ENCODE data around the gene TCEANC2. TPM values are rescaled to one million over a fixed set of nuclear protein-coding genes. Genes with fewer than 3 reads are reported as not detected.

Gene TCEANC2
- total and polyA plus RNA-seq, 2 of the 4 experiments (the other 2 are of a cell fraction) = 2.4 to 3.2 TPM

DNA sequence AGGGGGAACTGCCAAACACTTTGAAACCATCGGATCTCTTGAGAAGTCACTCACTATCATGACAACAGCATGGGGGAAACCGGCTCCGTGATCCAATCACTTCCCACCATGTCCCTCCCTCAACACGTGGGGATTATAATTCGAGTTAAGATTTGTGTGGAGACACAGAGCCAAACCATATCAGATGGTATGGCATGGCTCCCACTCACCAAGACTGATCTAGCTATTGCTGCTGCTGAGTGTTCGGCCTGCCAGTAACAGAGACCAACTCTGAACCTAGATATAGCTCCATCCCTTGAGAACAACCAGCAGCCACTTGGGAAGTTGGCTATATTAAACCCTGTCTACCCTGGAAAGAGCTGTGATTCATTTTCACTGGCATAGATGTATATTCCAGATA, 50.0 kb downstream of the TCEANC2 start:
- DNase-seq (no peak), ATAC-seq (ENCODE audit: low read depth) (no peak)
- in situ Hi-C loops (cut with MboI; ENCODE audit: low sequenced_read_pairs) (loop anchor here (10.0 kb wide), 1 partner anchor 391 kb away; no protein-coding TSS in a partner anchor), intact Hi-C loops (cut with micrococcal nuclease) (no loop called here), dilution Hi-C loops (cut with HindIII; ENCODE audit: low sequenced_read_pairs, unreplicated experiment) (no loop called here)
- H3K36me3 ChIP-seq (ENCODE audit: control insufficient read depth, insufficient read depth, low read length) = no peaks in the 10 kb centered on the region
- H3K14ac ChIP-seq (replicated peaks; ENCODE audit: low read depth, low read length) = no peak overlapping the region
- H4K91ac ChIP-seq (ENCODE audit: insufficient read depth, low read depth, low read length) = no peak overlapping the region
- H2BK5ac ChIP-seq (ENCODE audit: low read depth, low read length, poor library complexity, severe bottlenecking) = no peak overlapping the region
- ChIA-PET POLR2A (ENCODE audit: unreplicated experiment) (no interaction called here), CTCF (no interaction called here)
- no peaks in the 10 kb centered on the region for H3K4me1 ChIP-seq (ENCODE audit: control insufficient read depth, insufficient read depth, low read length)
- H2AK9ac ChIP-seq (replicated peaks; ENCODE audit: low read depth, low read length, poor library complexity) = no peak overlapping the region
- no peaks in the 10 kb centered on the region for H3K9me3 ChIP-seq (ENCODE audit: control insufficient read depth, insufficient read depth, low read length)
- H2BK15ac ChIP-seq (ENCODE audit: low read depth, low read length) = no peak overlapping the region
- H3K4me2 ChIP-seq (ENCODE audit: low read depth, low read length) = no peak overlapping the region
- H3K18ac ChIP-seq (ENCODE audit: low read depth, low read length) = no peak overlapping the region
- H2AFZ ChIP-seq (replicated peaks; ENCODE audit: low read length, poor library complexity) = no peak overlapping the region
- H3K4me3 ChIP-seq (ENCODE audit: insufficient read depth, low read depth, low read length) = no peak overlapping the region
- H3K56ac ChIP-seq (ENCODE audit: extremely low read depth, insufficient read depth, low read length) = no peak overlapping the region
- no peak overlapping the region for H3K9ac ChIP-seq (ENCODE audit: low read depth, low read length)
- H2BK120ac ChIP-seq (ENCODE audit: low read depth, low read length) = no peak overlapping the region
- no peak overlapping the region for H4K5ac ChIP-seq (ENCODE audit: low read depth, low read length)
- no peaks in the 10 kb centered on the region for H3K9me1 ChIP-seq (ENCODE audit: insufficient read depth, low read length)
- H2BK20ac ChIP-seq (ENCODE audit: low read depth, low read length) = no peak overlapping the region
- no peaks in the 10 kb centered on the region for H3K79me1 ChIP-seq (ENCODE audit: low read depth in 1 of 2, low read length in 2 of 2)
- no peak overlapping the region for H3K27ac ChIP-seq (ENCODE audit: insufficient read depth, low read length)
- H3K23ac ChIP-seq (ENCODE audit: low read depth, low read length) = no peak overlapping the region
- H3K4ac ChIP-seq (ENCODE audit: low read depth, low read length) = no peak overlapping the region
- H3K27me3 ChIP-seq (ENCODE audit: control insufficient read depth, insufficient read depth, low read length) = no peaks in the 10 kb centered on the region
- no CpG with 5 or more reads among the region's 6 CpGs for WGBS, 2 experiments (ENCODE audit: extremely low coverage in 2 of 2, insufficient read length in 1 of 2)
- H4K20me1 ChIP-seq (ENCODE audit: insufficient read depth, low read length) = no peaks in the 10 kb centered on the region
- TF ChIP-seq POLR2A (IDR thresholded peaks at IDR 0.05; ENCODE audit: low read depth, low read length) = no peak
- TF ChIP-seq SMC3 (IDR thresholded peaks at IDR 0.05; ENCODE audit: low read depth, low read length) = no peak
- no peak for TF ChIP-seq MAZ (IDR thresholded peaks at IDR 0.05; ENCODE audit: borderline replicate concordance, low read depth, low read length)
- no peak for TF ChIP-seq CHD1 (IDR thresholded peaks at IDR 0.05; ENCODE audit: low read depth, low read length)
- no peak for TF ChIP-seq CEBPB (IDR thresholded peaks at IDR 0.05; ENCODE audit: low read depth, low read length)
- no peak for TF ChIP-seq NFE2L2 (IDR thresholded peaks at IDR 0.05; ENCODE audit: low read depth, low read length)
- TF ChIP-seq, protein P1, sequence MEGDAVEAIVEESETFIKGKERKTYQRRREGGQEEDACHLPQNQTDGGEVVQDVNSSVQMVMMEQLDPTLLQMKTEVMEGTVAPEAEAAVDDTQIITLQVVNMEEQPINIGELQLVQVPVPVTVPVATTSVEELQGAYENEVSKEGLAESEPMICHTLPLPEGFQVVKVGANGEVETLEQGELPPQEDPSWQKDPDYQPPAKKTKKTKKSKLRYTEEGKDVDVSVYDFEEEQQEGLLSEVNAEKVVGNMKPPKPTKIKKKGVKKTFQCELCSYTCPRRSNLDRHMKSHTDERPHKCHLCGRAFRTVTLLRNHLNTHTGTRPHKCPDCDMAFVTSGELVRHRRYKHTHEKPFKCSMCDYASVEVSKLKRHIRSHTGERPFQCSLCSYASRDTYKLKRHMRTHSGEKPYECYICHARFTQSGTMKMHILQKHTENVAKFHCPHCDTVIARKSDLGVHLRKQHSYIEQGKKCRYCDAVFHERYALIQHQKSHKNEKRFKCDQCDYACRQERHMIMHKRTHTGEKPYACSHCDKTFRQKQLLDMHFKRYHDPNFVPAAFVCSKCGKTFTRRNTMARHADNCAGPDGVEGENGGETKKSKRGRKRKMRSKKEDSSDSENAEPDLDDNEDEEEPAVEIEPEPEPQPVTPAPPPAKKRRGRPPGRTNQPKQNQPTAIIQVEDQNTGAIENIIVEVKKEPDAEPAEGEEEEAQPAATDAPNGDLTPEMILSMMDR (conservative IDR thresholded peaks at IDR 0.05; ENCODE audit: low read depth, low read length) = no peak
- no peak for TF ChIP-seq BHLHE40 (IDR thresholded peaks at IDR 0.05; ENCODE audit: low read depth, low read length)
- no peak for TF ChIP-seq FOS (IDR thresholded peaks at IDR 0.05; ENCODE audit: low read depth, low read length)
- no peak for TF ChIP-seq RCOR1 (IDR thresholded peaks at IDR 0.05; ENCODE audit: insufficient replicate concordance, low read length)
- no peak for TF ChIP-seq RFX5 (IDR thresholded peaks at IDR 0.05; ENCODE audit: low read depth, low read length)
- no peak for TF ChIP-seq RAD21 (IDR thresholded peaks at IDR 0.05; ENCODE audit: low read length)
- TF ChIP-seq, protein P2, sequence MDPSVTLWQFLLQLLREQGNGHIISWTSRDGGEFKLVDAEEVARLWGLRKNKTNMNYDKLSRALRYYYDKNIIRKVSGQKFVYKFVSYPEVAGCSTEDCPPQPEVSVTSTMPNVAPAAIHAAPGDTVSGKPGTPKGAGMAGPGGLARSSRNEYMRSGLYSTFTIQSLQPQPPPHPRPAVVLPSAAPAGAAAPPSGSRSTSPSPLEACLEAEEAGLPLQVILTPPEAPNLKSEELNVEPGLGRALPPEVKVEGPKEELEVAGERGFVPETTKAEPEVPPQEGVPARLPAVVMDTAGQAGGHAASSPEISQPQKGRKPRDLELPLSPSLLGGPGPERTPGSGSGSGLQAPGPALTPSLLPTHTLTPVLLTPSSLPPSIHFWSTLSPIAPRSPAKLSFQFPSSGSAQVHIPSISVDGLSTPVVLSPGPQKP (IDR thresholded peaks at IDR 0.05; ENCODE audit: borderline replicate concordance, low read depth, low read length) = no peak
- no peak for TF ChIP-seq MAFK (IDR thresholded peaks at IDR 0.05; ENCODE audit: low read depth, low read length)
- H2AK5ac ChIP-seq (ENCODE audit: low read depth, low read length) = no peak overlapping the region
- BruUV-seq (replicated peaks) = no TSS peak
- H4K8ac ChIP-seq (ENCODE audit: low read depth in 2 of 2, low read length in 2 of 2) = no peak overlapping the region
